K562 (cell line): ENCODE data around the gene HSPB8. TPM values are rescaled to one million over a fixed set of nuclear protein-coding genes. Genes with fewer than 3 reads are reported as not detected.

Experiments
- CHD2 ChIP-seq: IDR thresholded peaks from 2 replicates; pipeline ENCODE4 v1.6.1; 2011; ENCODE audit warnings: low read depth, low read length
- TARDBP ChIP-seq: fragments of 450-650 bp; IDR thresholded peaks from 2 replicates; pipeline ENCODE4 v1.6.1; 2016
- ZNF165 ChIP-seq: fragments of 250-450 bp; sonication (Bioruptor Pico); IDR thresholded peaks from 2 replicates; pipeline ENCODE4 v1.4.0; 2020; ENCODE audit warnings: borderline replicate concordance
- polyA plus RNA-seq, 8 experiments: library from polyadenylated mRNA; depleted of rRNA in 4 of 8; stranded (reverse) in 5 of 8; unstranded in 3 of 8; fragments of >200 nt; fragmentation: Nextera tagmentation in 2 of 8; fragmentation: Illumina TruSeq in 1 of 8; extraction: Ambion mirVana in 2 of 8; extraction: Trizol in 1 of 8; gene quantifications; 2 replicates each; pipeline versions ENCODE4 v1.2.1 to v1.2.3, GENCODE V29; 2011 to 2014; ENCODE audit warnings: inconsistent platforms in 1 of 8, missing spikeins in 1 of 8
- total RNA-seq, 7 experiments: library from RNA; depleted of rRNA in 6 of 7; stranded (reverse); fragments of >200 nt in 6 of 7; fragmentation: Illumina TruSeq in 2 of 7; extraction: Trizol in 2 of 7; gene quantifications; 2 replicates each; pipeline versions ENCODE4 v1.2.1 to v1.2.3, GENCODE V29; 2011 to 2021; ENCODE audit warnings: low replicate concordance in 1 of 7
- TF ChIP-seq, protein P1 (sequence below): fragments of 450-650 bp; IDR thresholded peaks from 2 replicates; pipeline ENCODE4 v1.6.1; 2017; ENCODE audit warnings: antibody characterized with exemption, mild to moderate bottlenecking
- TF ChIP-seq, protein P2 (sequence below): IDR thresholded peaks from 3 replicates; pipeline ENCODE4 v1.6.1; 2011; ENCODE audit warnings: borderline replicate concordance, mild to moderate bottlenecking, moderate library complexity; ENCODE audit not compliant: insufficient read length; ENCODE audit errors: extremely low read depth

The HSPB8 gene
- total and polyA plus RNA-seq, 9 of the 15 experiments (the other 6 are each of a cell fraction or from before 2014, with no cell fraction given), result 0.13 TPM; not detected in 8

DNA sequence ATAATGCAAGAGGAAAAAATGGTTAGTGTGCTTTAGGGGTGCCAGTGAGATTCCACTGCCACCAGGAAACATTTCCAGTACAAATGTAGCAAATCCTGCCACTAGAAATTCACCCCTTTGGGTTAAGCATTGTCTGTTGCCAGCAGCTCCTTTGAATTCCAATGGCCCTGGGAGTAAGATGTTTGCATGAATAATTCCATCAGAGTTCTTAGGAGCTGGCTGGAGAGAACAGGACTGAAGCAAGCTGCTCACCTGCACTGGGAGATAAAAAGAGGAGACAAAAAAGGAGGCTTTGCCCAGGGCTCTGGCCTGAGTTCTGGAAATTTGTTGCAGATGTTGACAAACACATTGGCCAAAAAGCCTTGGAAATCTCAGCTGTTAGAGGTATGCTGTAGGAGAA, 57.6 kb downstream of the HSPB8 start (continued):
- TF ChIP-seq, protein P1, sequence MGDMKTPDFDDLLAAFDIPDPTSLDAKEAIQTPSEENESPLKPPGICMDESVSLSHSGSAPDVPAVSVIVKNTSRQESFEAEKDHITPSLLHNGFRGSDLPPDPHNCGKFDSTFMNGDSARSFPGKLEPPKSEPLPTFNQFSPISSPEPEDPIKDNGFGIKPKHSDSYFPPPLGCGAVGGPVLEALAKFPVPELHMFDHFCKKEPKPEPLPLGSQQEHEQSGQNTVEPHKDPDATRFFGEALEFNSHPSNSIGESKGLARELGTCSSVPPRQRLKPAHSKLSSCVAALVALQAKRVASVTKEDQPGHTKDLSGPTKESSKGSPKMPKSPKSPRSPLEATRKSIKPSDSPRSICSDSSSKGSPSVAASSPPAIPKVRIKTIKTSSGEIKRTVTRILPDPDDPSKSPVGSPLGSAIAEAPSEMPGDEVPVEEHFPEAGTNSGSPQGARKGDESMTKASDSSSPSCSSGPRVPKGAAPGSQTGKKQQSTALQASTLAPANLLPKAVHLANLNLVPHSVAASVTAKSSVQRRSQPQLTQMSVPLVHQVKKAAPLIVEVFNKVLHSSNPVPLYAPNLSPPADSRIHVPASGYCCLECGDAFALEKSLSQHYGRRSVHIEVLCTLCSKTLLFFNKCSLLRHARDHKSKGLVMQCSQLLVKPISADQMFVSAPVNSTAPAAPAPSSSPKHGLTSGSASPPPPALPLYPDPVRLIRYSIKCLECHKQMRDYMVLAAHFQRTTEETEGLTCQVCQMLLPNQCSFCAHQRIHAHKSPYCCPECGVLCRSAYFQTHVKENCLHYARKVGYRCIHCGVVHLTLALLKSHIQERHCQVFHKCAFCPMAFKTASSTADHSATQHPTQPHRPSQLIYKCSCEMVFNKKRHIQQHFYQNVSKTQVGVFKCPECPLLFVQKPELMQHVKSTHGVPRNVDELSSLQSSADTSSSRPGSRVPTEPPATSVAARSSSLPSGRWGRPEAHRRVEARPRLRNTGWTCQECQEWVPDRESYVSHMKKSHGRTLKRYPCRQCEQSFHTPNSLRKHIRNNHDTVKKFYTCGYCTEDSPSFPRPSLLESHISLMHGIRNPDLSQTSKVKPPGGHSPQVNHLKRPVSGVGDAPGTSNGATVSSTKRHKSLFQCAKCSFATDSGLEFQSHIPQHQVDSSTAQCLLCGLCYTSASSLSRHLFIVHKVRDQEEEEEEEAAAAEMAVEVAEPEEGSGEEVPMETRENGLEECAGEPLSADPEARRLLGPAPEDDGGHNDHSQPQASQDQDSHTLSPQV, result no peak
- TF ChIP-seq TARDBP, result no peak
- TF ChIP-seq ZNF165 (CRISPR knock-in tag), result no peak
- TF ChIP-seq, protein P2, sequence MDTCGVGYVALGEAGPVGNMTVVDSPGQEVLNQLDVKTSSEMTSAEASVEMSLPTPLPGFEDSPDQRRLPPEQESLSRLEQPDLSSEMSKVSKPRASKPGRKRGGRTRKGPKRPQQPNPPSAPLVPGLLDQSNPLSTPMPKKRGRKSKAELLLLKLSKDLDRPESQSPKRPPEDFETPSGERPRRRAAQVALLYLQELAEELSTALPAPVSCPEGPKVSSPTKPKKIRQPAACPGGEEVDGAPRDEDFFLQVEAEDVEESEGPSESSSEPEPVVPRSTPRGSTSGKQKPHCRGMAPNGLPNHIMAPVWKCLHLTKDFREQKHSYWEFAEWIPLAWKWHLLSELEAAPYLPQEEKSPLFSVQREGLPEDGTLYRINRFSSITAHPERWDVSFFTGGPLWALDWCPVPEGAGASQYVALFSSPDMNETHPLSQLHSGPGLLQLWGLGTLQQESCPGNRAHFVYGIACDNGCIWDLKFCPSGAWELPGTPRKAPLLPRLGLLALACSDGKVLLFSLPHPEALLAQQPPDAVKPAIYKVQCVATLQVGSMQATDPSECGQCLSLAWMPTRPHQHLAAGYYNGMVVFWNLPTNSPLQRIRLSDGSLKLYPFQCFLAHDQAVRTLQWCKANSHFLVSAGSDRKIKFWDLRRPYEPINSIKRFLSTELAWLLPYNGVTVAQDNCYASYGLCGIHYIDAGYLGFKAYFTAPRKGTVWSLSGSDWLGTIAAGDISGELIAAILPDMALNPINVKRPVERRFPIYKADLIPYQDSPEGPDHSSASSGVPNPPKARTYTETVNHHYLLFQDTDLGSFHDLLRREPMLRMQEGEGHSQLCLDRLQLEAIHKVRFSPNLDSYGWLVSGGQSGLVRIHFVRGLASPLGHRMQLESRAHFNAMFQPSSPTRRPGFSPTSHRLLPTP, result no peak
- TF ChIP-seq CHD2, result no peak
